Skin epidermis (tissue), 12 donors: ENCODE data around the gene SHD.
"Not testable (repeated sequence)": the region's sequence is repeated elsewhere in the genome, so short reads cannot be mapped to it uniquely, and the experiment has no call there.

Experiments
- H3K27ac ChIP-seq, 21 experiments: fragments of 200-600 bp; sonication (generic) in 11 of 21; one replicate each; pipeline ENCODE4 v1.5.0; 2020; ENCODE audit warnings: mild to moderate bottlenecking in 3 of 21, inconsistent platforms in 2 of 21, moderate library complexity in 2 of 21
- H3K4me3 ChIP-seq, 7 experiments: fragments of 200-600 bp; sonication (generic) in 2 of 7; one replicate each; pipeline ENCODE4 v1.5.0; 2020; ENCODE audit warnings: inconsistent platforms in 2 of 7, mild to moderate bottlenecking in 2 of 7, moderate library complexity in 1 of 7

Gene SHD

DNA sequence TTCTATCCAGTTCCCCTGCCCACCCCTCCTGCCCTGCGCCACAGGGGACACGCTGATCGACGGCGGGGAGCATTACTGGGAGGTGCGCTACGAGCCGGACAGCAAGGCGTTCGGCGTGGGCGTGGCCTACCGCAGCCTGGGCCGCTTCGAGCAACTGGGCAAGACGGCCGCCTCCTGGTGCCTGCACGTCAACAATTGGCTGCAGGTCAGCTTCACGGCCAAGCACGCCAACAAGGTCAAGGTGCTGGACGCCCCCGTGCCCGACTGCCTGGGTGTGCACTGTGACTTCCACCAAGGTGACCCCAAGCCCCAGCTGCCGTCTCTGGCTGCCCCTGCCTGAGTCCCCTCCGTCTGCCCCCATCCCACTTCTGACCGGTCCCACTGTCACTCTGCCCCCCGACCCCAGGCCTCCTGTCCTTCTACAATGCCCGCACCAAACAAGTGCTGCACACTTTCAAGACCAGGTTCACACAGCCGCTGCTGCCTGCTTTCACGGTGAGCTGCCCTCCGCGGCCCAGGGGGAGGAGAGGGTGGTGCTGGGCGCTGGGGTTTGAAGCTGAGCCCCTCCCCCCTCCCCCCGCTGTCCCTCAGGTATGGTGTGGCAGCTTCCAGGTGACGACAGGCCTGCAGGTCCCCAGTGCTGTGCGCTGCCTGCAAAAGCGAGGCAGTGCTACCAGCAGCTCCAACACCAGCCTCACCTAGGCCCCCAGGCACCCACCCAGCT is 44.0 kb downstream of the SHD start:
- no peak overlapping the region for H3K4me3 ChIP-seq
- no peak overlapping the region for H3K27ac ChIP-seq

DNA sequence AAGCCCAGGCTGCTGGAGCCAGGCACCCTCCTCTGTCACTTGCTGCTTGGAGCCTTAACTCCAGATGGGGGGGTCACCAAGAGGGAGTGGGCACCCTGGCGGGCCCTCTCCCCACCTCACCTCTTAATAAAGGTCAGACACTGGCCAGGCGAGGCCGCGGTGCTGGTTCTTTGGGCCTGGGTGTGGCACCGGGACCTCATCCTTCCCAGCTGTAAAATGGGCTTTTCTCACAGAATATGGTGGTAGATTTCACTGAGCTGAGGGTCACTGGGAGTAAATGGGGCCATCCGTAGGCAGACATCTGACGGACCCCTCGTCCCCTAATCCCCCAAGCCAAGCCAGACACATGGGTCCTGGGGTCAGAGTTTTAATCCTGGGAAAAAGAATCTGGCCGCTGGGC is 44.6 kb downstream of the SHD start:
- Histone ChIP-seq H3K4me3 (no peak overlapping the region), H3K27ac (no peak overlapping the region)

DNA sequence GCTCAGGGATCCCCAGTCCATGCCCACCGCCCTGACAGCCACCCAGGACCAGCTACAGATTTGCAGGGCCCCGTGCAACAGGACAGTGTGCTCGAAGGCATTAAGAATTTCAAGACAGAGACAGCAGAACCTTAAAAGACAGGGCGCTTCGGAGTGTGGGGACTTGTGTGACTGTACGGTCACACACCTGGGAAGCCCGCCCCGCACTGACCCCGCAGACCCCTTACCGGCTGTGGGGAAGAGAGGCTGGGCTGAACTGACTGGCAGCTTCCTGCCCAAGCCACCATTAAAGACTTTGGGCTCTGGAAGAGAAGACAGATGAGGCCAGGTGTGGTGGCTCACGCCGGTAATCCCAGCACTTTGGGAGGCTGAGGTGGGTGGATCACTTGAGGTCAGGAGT is 45.2 kb downstream of the SHD start:
- Histone ChIP-seq H3K27ac (no peak overlapping the region), H3K4me3 (no peak overlapping the region)

DNA sequence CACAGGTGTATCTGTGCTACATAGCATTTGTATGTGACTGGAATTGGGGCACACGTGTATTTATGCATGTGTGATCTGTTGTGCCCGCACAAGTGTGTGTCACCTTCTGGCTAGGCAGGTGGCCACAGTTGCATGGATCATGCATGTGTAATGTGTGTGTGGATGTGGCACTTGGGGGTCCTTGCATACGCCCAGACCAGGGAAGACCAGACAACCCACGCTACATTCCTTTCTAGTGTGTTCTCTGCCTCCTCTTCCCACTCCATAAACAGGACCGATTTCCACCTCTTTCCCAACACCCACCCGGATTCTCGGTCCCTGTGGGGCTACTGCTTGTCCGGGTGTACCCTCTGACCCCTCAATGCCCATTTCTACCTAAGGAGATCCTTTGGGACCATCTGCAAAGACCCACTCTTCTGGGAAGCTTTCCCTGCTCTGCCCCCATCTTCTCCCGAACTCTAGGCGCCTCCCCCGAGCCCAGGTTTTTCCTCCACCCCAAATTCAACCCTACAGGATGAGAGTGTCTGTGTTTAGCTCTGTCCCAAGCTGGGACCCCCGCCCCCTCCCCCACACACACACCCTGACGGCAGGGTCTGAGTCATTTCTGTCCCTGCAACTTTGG is 47.3 kb downstream of the SHD start:
- no peak overlapping the region for H3K4me3 ChIP-seq
- H3K27ac ChIP-seq, result no peak overlapping the region

DNA sequence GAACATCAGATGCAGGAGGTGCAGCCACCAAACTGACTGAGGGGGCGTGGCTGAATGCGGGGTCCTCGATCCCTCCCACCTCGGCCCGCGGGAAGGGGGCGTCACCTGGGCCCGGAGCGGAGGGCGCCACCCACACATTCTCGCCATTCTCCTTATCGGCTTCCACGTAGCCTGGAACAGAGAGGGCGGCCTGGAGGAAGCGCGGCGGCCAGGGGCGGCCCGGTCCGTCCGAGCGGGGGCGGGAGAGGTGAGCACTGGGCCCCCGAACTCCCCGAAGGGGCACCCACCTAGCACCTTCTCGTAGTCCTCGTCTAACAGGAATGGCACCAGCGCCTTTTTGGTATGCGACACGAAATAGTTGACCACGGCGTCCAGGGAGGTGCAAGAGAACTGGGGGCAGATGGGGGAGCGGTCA is 47.8 kb downstream of the SHD start:
- no peak overlapping the region for H3K4me3 ChIP-seq
- H3K27ac ChIP-seq, result no peak overlapping the region

DNA sequence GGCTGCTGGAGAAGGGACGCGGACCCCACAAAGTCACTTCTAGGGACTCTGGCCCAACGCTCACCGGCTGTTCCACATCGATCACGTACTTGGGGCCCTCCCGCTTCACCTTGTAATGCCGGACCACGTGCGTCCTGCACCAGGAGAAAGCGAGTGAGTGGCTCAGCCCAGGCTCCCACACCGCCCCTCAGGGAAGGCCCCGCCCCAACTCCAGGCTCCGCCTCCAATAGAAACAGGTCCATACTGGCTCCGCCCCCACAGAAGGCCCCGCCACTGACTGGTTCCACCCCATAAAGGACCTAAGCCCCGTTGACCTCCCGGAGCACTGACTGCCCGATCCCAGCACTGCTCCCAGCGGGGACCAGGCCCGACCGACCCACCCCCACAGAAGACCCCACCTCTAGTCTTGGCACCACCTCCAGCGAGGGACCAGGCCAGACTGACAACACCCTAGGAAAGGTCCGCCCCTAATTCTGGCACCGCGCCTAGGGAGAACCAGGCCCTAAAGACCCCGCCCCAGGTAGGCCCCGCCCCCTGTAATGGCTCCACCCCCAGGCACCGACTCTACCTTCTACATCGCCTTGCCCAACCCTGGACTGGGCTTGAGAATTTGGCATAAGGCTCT is 48.3 kb downstream of the SHD start:
- no peak overlapping the region for H3K27ac ChIP-seq
- peak overlapping the region in 5 of 7 experiments; percentile 2 to 43 (median 16) for H3K4me3 ChIP-seq

DNA sequence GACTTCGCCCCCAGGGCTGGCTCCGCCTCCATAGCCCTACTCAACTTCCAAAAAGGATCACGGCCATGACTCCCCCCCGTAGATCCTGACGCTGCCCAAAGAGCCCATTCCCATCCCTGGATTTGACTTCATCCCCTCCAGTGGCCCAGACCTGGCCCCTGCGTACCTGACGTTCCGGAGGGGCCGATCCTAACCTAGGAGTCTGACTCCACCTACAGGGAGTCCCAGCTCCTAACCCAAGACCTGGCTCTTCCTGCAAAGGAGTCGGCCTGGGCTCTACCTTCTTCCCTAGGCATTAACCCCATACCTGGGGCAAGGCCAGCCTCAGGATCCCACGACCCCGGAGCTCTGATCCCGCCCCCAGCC is 48.8 kb downstream of the SHD start:
- Histone ChIP-seq H3K4me3 (peak overlapping the region in 5 of 7 experiments; percentile 2 to 43 (median 16)), H3K27ac (peak overlapping the region in 1 of 21 experiments; percentile 50)

DNA sequence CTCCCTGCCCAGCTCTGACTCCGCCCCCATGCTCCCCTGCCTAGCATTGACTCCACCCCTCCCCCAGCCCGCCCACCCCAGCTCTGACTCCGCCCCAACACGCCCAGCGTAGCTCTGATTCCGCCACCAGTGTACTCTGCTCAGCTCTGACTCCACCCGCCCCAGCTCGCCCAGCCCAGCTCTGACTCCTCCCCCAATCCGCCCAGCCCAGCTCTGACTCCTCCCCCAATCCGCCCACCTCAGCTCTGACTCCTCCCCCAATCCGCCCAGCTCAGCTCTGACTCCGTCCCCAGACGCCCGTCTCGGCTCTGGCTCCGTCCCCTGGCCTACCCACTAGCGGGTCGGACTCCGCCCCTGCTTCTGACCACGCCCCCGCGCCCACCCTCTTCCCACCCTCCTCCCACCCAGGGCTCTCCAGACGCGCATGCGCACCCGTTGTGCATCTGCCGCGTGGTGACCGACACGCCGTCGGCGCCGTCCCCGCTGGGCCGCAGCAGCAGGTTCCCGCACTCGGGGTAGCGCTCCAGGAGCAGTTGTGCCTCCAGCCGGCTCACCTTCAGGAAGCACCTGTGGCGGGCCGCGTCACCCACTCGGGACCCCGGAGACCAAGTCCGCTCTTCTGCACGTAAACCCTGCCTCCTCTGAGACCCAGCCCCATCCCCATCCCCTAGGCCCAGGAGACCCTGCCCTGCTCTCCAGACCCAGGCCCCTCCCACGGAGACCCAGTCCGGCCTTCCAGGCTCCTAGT is 49.4 kb downstream of the SHD start:
- peak overlapping the region in 2 of 21 experiments; percentile 4 to 10 for H3K27ac ChIP-seq
- H3K4me3 ChIP-seq, result peak overlapping the region in 6 of 7 experiments; percentile 23 to 43 (median 34)

DNA sequence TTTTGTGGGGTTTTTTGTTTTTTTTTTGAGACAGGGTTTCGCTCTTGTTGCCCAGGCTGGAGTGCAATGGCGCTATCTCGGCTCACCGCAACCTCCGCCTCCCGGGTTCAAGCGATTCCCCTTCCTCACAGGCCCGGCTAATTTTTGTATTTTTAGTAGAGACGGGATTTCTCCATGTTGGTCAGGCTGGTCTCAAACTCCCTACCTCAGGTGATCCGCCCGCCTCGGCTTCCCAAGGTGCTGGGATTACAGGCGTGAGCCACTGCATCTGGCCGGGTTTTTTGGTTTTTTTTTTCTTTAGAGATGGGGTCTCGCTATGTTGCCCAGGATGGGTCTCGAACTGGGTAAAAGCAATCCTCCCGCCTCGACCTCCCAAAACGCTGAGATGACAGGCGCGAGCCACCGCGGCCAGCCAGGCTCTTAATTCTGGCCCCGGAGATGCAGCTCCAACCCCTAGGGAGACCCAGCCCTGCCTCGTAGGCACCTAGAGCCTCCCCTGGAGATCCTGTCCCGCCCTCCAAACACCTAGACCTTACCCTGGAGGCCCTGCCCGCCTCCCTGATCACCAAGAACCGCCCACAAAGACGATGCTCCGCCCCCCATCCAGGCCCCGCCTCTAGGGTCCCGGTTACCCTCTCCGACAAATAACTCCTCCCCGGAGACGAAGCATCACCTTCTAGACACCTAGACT is 50.1 kb downstream of the SHD start:
- peak overlapping the region in 6 of 7 experiments; percentile 23 to 43 (median 34) for H3K4me3 ChIP-seq
- H3K27ac ChIP-seq, result not testable (repeated sequence)

DNA sequence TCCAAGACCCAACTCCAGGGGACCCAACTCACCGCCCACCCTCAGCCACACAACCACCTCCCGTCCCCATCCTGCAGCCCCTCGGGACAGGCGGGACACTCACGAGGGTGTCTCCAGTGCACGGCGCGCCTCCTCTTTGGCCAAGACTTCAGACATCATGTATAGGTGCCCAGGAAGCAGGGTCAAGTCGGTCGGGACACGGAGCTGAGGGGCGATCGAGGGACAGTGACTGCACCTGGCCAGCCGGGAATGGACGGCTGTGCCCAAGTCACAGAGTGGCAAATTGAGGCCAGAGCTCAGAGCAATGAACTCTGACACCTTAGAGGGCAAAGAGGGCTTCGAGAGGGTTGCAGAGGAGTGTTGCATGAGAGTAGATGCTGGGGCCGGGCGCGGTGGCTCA is 50.8 kb downstream of the SHD start:
- H3K27ac ChIP-seq, result no peak overlapping the region
- H3K4me3 ChIP-seq, result no peak overlapping the region

DNA sequence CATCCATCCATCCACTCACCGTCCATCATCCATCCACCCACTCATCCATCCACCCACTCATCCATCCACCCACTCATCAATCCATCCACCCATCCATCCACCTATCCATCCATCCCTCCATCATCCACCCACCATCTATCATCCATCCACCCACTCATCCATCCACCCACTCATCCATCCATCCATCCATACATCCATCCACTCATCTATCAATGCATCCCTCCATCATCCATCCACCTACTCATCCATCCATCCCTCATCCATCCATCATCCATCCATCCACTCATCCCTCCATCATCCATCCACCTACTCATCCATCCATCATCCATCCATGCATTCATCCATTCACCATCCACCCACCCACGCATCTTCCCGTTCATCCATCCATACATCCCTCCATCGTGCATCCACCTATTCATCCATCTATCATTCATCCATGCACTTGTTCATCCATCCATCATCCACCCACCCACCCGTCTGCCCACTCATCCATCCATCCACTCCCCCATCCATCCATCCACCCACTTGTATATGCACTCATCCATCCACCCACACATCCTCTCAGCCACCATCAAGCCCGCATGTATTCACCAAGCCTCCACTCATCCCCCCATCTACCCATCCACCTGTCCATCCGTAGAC is 56.0 kb downstream of the SHD start:
- Histone ChIP-seq H3K4me3 (no peak overlapping the region), H3K27ac (no peak overlapping the region)

DNA sequence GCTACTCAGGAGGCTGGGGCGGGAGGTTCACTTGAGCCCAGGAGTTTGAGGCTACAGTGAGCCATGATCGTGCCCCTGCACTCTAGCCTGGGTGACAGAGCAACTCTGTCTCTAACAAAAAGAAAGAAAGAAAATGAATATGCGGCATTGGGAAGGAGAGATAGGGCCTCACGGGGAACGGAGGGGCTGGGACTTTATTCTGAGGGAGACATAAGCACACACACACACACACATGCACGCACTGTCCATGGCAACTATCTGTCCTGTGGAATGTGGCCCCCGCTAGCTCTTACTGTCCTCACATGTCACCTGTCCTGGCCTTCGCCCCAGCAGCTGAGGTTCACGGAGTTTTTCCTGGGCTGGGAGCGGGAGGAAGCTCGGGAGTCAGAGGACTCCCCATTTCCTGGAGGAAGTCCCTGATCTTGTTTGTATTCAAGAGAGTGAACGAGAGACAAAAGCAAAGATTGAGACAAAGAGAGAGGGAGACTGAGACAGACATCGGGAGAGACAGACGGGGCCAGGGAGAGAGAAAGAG is 58.9 kb downstream of the SHD start:
- peak overlapping the region in 19 of 21 experiments; percentile 73 to 95 (median 87) for H3K27ac ChIP-seq
- H3K4me3 ChIP-seq, result peak overlapping the region; percentile 35 to 56 (median 45)

DNA sequence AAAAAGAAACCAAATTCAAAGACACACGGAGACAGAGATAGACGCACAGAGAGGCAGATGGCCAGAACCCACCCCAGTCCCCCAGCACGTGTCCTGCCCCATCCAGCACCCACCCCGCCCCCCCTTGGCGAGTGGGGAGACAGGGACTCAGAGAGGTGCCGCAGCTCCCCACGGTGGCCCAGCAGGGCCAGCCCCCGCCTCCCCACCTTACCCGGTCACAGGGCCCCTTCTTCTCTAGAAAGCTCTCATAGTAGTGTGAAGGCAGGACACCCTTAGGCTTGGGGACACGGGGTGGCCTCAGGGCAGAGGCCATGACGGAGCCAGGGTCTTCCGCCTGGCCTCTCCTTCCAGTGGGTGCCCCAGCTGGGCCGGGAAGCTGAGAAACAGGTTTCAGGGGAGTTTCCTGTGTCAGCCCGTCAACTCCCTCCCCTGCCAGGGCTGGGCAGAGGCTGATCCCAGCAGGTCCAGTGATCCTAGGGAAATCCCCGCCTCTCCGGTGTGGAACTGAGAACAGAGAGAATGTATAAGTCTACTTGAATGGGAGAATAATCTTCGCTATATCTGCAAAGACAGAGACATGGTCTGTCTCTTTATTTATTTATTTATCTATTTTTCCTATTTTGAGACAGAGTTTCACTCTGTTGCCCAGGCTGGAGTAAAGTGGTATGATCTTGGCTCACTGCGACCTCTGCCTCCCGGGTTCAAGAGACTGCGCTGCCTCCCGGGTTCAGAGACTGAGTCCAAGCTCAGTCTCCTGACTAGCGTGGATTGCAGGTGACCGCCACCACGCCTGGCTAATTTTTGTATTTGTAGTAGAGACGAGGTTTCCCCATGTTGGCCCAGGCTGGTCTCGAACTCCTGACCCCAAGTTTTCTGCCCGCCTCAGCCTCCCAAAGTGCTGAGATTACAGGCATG is 59.6 kb downstream of the SHD start, which contains the start of gene STAP2:
STAP2 (minus strand) TSS at position 387 of the 915 bp plus-strand sequence; CDS start at position 313, 74 bp downstream.
- H3K4me3 ChIP-seq, result peak within 1 kb of the TSS; percentile 35 to 56 (median 45)
- H3K27ac ChIP-seq, result peak within 1 kb of the TSS in 20 of 21 experiments; percentile 73 to 95 (median 87)
